Measurements from ENCODE around the gene FMO3. TPM values are rescaled to one million over a fixed set of nuclear protein-coding genes. Genes with fewer than 3 reads are reported as not detected.

Gene FMO3
- total and polyA plus RNA-seq, 10 donors = 0.20 to 1.0 (median 0.64) TPM; not detected in 5

DNA sequence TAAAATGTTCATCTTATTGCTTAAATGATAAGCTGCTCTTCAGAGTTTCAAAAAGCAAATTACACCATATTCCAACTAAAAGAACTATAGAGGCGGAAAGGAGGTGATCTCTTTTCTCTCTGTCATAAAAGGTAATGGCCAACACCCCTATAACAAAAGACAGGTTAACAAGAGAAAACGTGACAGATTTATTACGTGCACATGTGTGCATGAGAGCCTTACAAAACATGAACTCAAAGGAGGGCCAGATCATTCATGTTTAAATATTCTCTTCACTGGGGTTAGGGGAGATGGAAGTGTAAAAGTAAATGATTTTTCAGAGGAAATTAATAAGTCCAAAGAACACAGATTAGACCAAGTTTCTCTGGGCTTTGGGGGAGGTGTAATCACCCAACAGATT lies 67.8 kb downstream of the FMO3 start:
- H3K4me3 ChIP-seq = no peak overlapping the region
- WGBS, 5 donors = 81 to 92% (median 84%) methylated on average over 3 of the region's 3 CpGs
- no peaks in the 10 kb centered on the region for H3K4me1 ChIP-seq
- no peaks in the 10 kb centered on the region for H3K9me3 ChIP-seq
- H3K36me3 ChIP-seq = no peaks in the 10 kb centered on the region
- DNase-seq = no peak
- no peak overlapping the region for H3K27ac ChIP-seq
- H3K27me3 ChIP-seq (replicated peaks in 1 of 7) = peaks cover 0 to 5% (median 0%) of the 10 kb centered on the region in 7 donors
- no peak for TF ChIP-seq POLR2A (IDR thresholded peaks at IDR 0.05)
- TF ChIP-seq, protein P1, sequence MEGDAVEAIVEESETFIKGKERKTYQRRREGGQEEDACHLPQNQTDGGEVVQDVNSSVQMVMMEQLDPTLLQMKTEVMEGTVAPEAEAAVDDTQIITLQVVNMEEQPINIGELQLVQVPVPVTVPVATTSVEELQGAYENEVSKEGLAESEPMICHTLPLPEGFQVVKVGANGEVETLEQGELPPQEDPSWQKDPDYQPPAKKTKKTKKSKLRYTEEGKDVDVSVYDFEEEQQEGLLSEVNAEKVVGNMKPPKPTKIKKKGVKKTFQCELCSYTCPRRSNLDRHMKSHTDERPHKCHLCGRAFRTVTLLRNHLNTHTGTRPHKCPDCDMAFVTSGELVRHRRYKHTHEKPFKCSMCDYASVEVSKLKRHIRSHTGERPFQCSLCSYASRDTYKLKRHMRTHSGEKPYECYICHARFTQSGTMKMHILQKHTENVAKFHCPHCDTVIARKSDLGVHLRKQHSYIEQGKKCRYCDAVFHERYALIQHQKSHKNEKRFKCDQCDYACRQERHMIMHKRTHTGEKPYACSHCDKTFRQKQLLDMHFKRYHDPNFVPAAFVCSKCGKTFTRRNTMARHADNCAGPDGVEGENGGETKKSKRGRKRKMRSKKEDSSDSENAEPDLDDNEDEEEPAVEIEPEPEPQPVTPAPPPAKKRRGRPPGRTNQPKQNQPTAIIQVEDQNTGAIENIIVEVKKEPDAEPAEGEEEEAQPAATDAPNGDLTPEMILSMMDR (IDR thresholded peaks at IDR 0.05 in 8 of 11, conservative IDR thresholded peaks at IDR 0.05 in 3 of 11) = no peak
- TF ChIP-seq POLR2AphosphoS5 (IDR thresholded peaks at IDR 0.05) = no peak
- intact Hi-C loops (cut with DNase I; ENCODE audit: low total_unique reads) = no loop called here

DNA sequence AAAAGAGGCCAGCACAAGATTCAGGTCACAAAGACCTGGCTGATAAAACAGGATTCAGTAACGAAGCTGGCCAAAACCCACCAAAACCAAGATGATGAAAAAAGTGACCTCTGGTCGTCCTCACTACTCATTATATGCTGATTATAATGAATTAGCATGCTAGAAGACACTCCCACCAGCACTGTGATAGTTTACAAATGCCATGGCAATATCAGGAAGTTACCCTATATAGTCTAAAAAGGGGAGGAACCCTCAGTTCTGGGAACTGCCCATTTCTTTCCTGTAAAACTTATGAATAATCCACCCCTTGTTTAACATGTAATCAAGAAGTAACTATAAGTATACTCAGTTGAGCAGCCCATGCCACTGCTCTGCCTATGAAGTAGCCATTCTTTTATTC lies 68.4 kb downstream of the FMO3 start:
- 72 to 89% (median 74%) methylated on average over 2 of the region's 2 CpGs for WGBS, 5 donors

DNA sequence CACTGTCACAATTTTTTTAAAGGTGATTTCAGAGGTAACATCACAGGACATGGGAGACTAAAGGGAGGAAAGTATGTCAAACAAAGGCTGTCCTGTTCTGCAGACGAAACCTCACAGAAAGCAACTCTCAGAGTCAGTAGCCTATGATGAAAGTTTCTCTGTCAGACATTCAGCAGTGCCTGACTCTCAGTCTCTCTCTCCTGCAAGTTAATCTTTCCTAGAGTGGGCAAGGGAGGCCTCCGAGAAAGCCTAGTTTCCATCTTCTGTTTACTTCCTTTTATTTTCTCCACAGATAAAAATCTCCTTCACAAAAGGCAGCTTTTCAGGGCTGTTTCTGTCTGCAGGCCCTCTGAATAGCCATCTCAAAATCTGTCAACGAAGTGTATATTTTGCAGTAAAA lies 69.5 kb downstream of the FMO3 start:
- Histone ChIP-seq H3K9me3 (no peaks in the 10 kb centered on the region), H3K27ac (no peak overlapping the region), H3K4me3 (no peak overlapping the region), H3K27me3 (replicated peaks in 1 of 7) (no peaks in the 10 kb centered on the region), H3K4me1 (no peaks in the 10 kb centered on the region), H3K36me3 (no peaks in the 10 kb centered on the region)
- no peak for DNase-seq
- TF ChIP-seq POLR2A (IDR thresholded peaks at IDR 0.05) (no peak), POLR2AphosphoS5 (IDR thresholded peaks at IDR 0.05) (no peak)
- TF ChIP-seq, protein P1 (IDR thresholded peaks at IDR 0.05 in 8 of 11, conservative IDR thresholded peaks at IDR 0.05 in 3 of 11) = no peak
- intact Hi-C loops (cut with DNase I; ENCODE audit: low total_unique reads) = no loop called here
- 63 to 72% (median 67%) methylated on average over 3 of the region's 3 CpGs for WGBS, 5 donors

More for the DNA sequence above, 68.4 kb downstream of the FMO3 start:
- no peaks in the 10 kb centered on the region for H3K36me3 ChIP-seq
- intact Hi-C loops (cut with DNase I; ENCODE audit: low total_unique reads) = no loop called here
- no peak for DNase-seq
- no peaks in the 10 kb centered on the region for H3K9me3 ChIP-seq
- H3K27me3 ChIP-seq (replicated peaks in 1 of 7) = peaks cover 0 to 5% (median 0%) of the 10 kb centered on the region in 7 donors
- H3K27ac ChIP-seq = no peak overlapping the region
- TF ChIP-seq, protein P1 (IDR thresholded peaks at IDR 0.05 in 8 of 11, conservative IDR thresholded peaks at IDR 0.05 in 3 of 11) = no peak
- TF ChIP-seq POLR2A (IDR thresholded peaks at IDR 0.05) (no peak), POLR2AphosphoS5 (IDR thresholded peaks at IDR 0.05) (no peak)
- H3K4me3 ChIP-seq = no peak overlapping the region
- no peaks in the 10 kb centered on the region for H3K4me1 ChIP-seq

DNA sequence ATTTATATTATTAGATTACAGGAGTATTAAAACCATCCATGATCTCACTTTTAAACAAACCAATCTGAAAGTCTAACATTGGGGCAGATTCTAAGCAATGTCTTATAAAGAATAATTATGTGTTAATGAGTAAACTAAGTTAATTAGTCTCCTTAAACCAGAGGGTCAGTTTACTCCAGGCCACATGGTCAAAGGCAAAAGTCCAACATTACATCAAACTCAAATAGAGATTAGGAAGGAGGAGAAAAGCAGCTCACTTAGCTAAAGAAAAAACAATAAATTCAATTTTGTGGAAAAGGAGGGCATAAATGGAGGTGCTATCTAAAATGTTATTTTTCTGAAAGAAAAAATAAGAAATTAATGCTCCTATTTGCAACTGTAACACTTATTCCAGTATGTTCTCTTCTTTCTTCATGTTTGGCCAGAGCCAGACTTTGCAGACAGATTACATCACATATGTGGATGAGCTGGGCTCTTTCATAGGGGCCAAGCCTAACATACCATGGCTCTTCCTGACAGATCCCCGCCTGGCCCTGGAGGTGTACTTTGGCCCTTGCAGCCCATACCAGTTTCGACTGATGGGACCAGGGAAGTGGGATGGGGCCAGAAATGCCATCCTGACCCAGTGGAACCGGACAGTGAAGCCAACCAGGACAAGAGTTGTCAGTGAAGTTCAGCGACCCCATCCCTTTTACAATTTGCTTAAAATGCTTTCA lies 70.1 kb downstream of the FMO3 start:
- Histone ChIP-seq H3K4me1 (no peaks in the 10 kb centered on the region), H3K27ac (no peak overlapping the region), H3K27me3 (replicated peaks in 1 of 7) (no peaks in the 10 kb centered on the region), H3K4me3 (no peak overlapping the region), H3K36me3 (no peaks in the 10 kb centered on the region), H3K9me3 (no peaks in the 10 kb centered on the region)
- 68 to 86% (median 84%) methylated on average over 4 of the region's 4 CpGs for whole genome bisulfite sequencing, 5 donors
- no peak for DNase-seq
- no peak for TF ChIP-seq POLR2A (IDR thresholded peaks at IDR 0.05)
- TF ChIP-seq POLR2AphosphoS5 (IDR thresholded peaks at IDR 0.05) = no peak
- TF ChIP-seq, protein P1 (IDR thresholded peaks at IDR 0.05 in 8 of 11, conservative IDR thresholded peaks at IDR 0.05 in 3 of 11) = no peak
- intact Hi-C loops (cut with DNase I; ENCODE audit: low total_unique reads) = no loop called here
